NB4 (cell line): ENCODE data around the gene TPRG1.

ENCODE experiments used
- MYC ChIP-seq: IDR thresholded peaks from 2 replicates; pipeline ENCODE4 v1.6.1; 2011; ENCODE audit warnings: low read depth, low read length
- POLR2A ChIP-seq: IDR thresholded peaks from 2 replicates; pipeline ENCODE4 v1.6.1; 2011; ENCODE audit warnings: mild to moderate bottlenecking; ENCODE audit not compliant: insufficient read length; ENCODE audit errors: extremely low read depth
- TF ChIP-seq, protein P1 (sequence below): IDR thresholded peaks from 2 replicates; pipeline ENCODE4 v1.6.1; 2011; ENCODE audit warnings: low read depth, low read length
- TF ChIP-seq, protein P2 (sequence below): IDR thresholded peaks from one replicate; pipeline ENCODE4 v1.5.1; 2012; ENCODE audit warnings: low read depth, low read length

DNA sequence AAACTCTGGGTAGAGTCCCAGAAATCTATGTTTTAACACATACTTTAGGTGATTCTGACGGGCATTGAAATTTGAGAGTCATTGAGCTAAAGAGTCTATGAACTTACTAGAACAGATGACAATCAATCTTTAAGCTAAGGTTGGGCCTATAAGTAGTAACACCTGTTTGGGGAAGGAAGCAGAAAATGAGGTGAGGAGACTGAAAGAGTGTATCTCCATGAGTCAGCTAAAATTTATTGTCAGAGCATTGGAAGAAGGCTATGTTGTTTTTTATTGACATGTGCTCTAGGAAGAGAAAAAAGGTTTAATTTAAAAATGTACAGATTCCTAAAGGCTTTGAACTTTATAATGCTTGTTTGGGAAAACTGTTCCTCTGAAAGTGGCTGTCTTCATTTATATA lies 42.9 kb downstream of the TPRG1 start:
- TF ChIP-seq, protein P1, sequence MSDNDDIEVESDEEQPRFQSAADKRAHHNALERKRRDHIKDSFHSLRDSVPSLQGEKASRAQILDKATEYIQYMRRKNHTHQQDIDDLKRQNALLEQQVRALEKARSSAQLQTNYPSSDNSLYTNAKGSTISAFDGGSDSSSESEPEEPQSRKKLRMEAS: no peak
- TF ChIP-seq, protein P2, sequence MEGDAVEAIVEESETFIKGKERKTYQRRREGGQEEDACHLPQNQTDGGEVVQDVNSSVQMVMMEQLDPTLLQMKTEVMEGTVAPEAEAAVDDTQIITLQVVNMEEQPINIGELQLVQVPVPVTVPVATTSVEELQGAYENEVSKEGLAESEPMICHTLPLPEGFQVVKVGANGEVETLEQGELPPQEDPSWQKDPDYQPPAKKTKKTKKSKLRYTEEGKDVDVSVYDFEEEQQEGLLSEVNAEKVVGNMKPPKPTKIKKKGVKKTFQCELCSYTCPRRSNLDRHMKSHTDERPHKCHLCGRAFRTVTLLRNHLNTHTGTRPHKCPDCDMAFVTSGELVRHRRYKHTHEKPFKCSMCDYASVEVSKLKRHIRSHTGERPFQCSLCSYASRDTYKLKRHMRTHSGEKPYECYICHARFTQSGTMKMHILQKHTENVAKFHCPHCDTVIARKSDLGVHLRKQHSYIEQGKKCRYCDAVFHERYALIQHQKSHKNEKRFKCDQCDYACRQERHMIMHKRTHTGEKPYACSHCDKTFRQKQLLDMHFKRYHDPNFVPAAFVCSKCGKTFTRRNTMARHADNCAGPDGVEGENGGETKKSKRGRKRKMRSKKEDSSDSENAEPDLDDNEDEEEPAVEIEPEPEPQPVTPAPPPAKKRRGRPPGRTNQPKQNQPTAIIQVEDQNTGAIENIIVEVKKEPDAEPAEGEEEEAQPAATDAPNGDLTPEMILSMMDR: no peak
- no peak for TF ChIP-seq POLR2A
- TF ChIP-seq MYC: no peak
